HT-29 (cell line): ENCODE data around the gene COL4A6. TPM values are rescaled to one million over a fixed set of nuclear protein-coding genes. Genes with fewer than 3 reads are reported as not detected.

Source experiments
- DNase-seq: peaks from one replicate; pipeline ENCODE4 v3.0.0-alpha.2; 2015; ENCODE audit warnings: low spot score
- total RNA-seq: library from RNA; depleted of rRNA; stranded (reverse); fragments of >200 nt; shearing (Covaris generic); gene quantifications from 2 replicates; pipeline ENCODE4 v1.2.3, GENCODE V29; 2014

The COL4A6 gene
- total RNA-seq, 1 experiment from 2014 or later: not detected

DNA sequence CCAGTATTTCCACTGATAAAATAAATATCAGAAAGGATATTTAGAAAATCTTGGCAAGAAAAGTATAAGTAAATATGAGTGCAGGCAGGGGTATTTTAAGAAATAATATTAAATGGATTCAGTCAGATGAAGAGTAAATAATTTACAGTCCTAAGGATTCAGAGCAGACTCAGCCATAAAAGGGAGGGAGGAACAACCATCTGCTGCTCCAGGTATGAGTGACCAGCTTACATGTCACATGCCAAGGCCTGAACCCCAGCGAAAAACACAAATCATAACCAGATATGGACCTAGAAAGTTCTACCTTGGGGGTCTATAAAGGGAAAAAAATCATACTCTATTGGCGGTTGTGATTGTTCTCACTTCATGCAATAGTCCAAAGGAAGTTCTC, 166.8 kb downstream of the COL4A6 start:
- no peak for DNase-seq

DNA sequence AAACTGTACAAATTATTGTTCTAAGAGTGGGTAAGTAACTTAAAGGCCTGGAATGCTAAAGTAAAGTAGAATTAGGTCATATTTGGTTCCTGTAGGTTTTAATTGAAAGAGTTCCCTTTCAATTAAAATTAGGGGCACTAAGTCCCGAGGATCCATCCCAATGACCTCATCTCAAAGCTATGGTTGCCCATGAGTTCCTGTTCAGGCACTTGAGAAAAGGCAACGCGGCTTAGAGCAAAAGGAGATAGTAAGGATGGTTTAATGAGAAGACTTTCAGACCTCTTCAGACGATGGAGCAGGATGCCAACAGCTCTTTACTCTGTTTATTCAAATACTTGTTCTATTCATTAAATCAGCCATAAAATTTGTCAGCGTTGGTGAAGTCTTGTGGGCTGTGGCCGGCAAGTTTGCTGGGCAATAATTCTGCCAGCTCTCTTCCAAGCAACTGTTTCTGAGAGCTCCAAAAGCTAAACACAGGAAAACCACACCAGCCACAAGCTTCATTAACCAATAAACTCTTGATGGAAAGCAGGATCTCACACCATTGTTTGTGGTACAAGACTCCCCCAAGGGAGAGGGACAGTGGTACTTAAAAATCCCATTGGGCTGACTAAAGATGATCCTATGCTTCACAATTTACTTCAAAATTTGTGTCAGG, 167.4 kb downstream of the COL4A6 start:
- no peak for DNase-seq

DNA sequence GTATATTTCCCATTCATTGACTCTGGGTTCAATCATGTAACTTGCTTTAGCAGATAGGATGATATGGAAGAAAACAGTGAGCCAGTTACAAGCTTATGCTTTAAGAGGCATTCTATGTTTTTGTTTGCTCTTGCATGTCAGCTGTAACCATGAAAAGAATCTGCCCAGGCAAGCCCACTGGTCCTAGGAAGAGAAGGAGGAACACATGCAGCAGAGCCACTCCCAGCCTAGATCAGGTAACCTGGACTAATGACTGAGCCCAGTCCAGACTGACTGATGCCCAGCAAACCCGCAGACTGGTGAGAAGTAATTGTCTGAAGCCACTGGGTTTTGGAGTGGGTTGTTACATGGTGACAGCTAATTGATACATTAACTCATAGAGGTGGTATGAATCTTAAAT, 167.9 kb downstream of the COL4A6 start:
- no peak for DNase-seq

DNA sequence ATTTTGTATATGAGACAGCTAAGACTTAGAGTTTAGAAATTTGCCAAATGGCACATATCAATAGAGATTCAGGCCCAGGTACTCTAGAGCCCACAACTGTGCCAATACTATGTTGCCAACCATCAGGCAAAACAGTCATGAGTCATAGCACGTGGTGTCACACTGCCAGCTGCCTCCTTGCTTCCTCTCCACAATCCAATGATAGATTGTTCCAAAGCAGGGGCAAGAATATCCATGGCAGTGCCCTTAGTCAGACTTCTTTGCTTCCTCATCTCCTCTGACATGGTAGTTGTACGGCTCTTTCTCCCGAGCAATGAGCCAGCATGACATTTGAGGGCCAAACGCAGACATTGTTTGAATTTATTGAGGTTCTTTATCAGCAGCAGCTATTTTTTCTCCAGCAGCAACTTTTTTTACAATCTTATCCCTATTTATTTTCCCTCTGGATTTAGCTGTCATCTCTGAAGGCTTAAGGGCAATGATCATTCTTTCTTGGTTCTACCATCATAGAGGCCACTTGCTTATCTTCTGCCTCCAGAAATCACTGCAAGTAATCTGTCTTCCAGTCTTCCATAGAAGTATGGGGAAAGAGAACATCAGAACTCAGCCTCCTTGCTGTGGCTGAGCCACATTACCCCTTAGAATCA, 169.7 kb downstream of the COL4A6 start:
- DNase-seq: no peak

DNA sequence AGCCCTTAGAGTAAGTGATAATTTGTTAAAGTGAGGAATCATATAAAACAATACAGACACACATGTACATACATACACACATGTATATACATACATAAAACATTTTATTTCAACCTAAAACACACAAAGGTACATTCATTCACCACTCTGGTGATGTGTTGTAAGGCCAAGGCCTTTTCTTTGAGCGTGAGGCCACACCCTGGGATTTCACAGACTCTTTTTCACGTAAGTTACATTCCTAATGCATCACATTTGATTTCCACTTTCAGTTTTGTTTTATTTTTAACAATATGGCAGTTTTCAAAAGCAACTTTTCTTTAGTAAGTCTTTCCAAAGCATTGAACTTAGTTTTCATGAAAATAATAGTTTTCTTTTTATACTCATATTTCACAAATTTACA, 170.7 kb downstream of the COL4A6 start:
- no peak for DNase-seq

DNA sequence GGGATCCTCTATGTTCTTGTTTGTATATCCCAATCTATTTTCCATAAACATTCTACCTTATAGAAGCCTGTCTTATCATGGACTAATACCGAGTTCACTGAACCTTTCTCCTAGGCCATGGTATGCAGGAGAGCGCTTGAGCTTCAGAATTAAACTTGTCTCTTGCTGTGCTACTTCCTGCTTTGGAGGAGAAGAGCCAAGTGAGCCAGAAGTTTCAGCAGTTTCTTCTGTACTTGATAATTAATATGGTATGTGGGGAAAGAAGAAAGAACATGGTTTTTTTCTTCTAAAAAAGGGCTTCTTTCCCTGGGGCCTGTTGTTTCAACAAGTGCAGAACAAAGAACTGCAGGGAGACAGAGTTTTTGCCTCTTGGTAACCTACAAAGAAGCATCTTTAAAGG, 173.8 kb downstream of the COL4A6 start:
- DNase-seq: no peak

DNA sequence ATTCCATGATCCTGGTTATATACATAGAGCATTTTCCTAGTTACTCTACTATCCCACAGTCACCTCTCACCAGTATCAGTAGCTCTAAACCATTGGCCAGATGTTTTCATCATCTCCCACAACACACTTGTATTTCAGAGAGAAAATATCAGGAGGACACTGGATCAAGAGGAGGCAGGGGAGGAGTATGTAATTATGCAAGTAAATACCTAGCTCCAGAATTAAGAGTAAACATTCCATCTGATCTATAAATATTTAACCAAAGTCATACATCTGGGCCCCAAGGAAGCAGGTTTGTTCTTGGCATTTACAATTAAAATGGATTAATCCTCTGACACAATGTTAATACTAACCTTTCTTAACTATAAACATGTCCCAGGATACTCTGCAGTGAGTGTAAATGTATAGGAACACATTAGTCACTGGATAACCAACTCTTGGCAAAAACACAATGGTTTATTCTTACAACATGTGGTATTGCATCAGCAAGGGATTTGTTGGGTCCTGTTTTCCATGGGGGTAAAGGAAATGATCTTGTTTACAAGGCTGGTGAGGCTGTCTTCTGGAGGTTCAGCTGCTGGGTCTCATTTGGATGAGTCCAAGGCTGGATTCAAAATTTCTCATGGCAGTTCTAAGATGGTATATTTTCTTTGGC, 176.5 kb downstream of the COL4A6 start:
- no peak for DNase-seq

DNA sequence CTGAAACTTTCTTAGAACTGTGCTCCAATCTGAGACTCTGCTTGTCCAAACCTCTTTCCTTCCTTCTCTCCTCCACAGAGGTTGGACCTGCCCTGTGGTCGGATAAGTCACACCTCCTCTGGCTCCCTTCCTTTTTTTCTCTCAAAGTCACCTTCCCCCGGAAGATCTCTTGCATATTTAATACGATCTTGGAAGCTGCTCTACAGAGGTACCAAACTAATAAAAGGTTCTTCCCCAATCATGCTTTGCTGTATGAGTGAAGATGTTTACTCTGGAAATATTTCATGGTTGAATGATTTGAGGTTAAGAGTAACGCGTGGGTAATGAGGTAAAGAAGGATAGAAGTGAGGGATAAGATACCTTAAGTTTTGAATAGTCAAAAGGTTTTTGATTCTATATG, 180.7 kb downstream of the COL4A6 start:
- no peak for DNase-seq

DNA sequence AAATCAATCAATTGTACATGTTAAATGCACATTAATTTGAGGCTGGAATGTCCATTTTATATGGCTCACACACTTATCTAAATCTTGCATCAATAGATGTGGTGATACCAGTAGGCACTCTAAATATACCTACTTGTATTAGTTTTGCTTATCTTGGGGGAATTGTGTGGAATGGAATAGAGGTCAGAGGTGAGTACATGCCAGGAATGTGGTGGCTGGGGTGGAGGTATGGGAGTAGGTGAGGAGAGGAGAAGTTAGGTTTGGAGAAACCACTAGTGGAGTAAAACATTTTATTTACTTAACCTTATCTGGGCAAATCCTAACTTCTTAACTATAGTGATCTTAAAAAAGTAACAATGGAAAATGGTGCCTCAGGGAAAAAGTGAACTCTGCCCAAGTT, 183.6 kb downstream of the COL4A6 start:
- DNase-seq: no peak

DNA sequence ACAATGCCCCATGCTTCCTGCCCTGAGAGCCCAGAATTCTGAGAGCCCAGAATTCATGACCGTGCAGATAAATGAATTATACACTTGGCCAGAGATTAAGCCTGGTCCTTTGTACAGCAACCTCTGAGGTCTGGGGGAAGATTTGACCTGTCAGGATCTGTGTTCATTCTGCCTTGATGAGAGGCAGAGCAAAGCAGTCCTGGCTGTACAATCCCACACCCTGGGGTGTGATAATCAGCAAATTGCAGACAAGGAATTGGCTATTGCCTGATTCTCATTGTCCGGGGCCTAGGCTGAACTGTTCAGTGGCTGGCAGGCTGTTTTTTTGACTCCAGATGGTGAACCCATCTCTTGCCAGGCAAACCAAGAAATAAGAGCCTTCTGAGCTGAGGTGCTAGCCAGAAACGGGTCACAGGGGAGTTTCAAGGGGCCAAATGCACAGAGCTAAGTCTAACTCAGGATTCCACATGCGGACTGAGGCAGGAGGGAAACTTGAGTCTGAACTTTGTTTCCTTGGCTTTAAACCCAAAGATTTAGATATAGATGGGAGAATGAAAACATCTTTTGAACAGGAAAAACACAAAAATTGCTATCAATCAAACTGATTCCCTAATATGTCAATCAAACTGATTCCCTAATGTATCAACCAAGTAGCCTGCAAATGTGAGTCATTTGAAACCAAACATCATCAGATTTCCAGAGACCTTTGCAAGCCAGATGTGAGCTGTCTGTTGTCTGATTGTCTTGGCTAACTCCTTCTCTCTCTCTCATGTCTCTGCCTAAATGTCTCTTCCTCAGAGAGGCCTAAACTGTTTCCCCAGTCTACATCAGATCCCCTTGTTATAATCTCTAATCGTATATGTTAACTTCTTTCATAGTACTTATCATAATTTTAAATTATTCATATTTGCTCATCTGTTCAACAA, 187.3 kb downstream of the COL4A6 start:
- DNase-seq: no peak

DNA sequence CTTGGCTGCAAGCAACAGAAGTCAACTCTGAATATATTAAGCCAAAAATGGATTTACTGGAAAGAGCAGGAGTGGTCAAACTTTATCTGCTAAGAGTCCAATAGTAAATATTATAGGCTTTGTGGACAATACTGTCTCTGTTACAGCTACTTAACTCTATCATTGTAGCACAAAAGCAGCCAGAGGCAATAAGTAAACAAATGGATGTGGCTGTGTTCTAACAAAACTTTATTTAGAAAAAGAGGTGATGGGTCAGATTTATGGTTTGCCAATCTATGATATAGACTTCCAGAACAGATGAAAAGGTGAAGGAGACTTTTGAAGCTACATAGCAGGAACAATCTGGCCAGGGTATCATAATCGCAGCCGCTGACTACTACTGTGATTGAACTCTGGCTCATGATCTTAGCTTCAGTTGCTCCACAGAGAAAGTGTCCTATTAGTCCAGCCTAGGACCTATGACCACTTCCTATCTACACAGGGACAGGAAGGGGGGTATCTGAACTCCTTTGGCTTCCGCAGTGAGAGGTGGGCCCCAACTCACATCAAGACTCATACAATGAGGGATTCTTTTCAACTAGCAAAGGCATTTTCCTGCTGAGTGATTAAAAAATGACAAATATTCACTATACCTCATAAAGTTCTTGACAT, 191.8 kb downstream of the COL4A6 start:
- no peak for DNase-seq

DNA sequence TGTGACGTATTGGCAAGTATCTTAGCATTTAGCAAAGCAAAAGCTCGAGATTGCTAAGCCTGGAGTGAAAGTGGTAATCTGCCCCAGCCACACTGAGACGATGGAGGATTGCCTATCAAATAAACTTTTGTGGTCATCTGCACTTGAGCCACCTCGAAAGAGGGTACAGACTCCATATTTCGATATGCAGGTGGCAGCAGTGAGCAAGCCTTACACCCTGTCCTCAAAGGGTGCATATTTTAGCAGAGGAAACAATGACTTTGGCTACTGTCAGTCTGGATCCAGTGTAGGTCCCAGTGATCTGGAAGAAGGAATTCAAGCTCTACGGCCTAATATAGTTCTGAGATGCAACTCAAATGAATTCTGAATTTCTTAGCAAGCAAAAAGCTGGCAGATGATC, 192.8 kb downstream of the COL4A6 start:
- DNase-seq: peak; percentile 13

DNA sequence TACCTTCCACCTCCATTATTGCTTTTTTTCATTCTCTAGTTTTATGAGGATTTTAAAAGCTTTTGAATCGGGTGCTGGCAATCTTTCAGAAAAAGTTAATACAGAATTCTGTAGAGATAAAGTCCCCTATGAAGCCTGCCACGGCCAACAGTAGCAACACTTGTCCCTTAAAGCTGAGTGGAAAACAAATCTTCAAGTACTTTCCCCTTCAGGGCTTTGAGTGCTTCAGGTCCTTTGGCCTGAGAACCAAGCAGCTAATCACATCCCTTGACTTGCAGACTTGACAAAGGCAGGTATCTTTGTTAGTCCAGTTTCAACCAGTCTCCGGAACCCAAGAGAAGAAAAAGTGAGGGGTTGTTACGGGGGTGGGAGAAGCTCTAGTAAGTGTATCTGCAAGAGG, 202.2 kb downstream of the COL4A6 start:
- DNase-seq: no peak

DNA sequence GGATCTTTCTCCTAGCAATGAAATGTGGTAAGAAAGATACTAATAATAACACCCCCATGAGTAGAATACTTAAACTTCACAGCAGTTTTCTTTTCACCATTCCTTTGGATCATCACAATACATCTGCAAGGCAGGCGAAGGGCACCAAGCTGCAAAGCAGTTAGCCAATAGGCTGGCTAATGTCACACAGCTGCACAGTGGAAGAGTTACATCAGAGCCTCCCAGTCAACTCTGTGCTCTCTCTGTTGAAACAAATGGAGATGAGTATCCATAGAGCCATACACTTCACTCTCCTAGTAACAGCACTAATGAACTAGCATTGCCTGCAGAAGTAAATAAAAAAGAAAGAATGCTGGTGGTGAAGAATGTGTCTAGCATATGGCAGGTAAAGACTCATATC, 207.6 kb downstream of the COL4A6 start:
- no peak for DNase-seq

DNA sequence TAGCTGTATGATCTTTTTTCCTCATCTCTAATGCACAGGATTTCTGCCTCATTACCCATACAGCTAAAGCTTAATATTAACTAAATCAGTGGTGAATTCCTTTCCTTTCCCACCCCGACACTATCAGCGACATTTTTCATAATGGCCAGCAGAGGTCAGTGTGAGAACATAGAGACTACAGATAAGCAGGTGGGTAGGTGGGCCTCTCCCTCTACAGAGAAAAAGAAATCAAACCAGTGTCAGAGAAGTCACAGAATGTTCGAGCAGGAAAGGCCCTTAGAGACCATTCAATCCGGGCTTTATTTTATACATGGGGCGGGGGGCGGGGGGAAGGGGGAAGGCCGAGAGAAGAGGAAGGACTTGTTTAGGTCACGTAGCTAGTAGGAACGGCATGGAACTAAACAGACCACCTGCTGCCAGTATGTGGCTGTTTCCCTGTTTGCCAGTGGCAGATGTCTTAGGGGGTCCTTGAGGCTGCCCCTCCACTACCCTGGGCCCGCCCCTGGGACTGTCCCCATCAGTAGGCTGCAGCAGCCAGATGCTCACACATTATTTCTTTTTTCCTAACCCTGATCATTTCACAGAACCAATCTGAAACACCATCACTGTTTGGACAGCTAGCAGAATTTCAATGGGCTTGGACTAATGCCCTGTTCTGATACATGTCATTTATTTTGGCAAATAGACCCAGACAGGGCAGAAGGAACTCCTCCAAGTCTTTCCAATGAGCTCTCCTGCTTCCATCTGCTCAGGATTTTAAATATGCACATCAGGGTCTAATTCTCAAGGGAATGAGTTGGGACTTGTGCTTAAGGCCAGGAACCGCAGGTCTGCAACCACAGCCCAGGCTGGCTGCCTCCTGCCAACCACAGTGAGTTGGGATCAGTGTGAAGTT, 213.2 kb downstream of the COL4A6 start:
- DNase-seq: peak; percentile 62

DNA sequence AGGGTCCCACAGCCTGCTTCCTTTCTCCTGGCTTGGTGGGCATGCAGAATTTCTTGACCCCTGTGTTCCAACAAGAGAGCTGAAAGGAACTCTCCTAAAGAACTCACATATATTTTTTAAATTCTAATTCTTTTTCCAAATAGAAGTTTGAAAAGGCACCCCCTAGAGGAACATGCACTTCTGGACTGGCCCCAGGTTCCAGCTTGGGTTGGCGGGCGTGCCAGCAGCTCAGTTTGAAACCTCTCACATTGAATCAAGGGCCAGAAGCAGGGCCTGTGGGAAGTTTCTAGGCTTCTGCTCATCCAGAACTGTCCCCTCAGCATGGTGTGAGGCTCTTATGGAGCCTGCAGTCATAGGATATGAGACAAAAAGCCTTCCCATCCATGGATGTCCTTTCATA, 214.0 kb downstream of the COL4A6 start:
- DNase-seq: no peak

DNA sequence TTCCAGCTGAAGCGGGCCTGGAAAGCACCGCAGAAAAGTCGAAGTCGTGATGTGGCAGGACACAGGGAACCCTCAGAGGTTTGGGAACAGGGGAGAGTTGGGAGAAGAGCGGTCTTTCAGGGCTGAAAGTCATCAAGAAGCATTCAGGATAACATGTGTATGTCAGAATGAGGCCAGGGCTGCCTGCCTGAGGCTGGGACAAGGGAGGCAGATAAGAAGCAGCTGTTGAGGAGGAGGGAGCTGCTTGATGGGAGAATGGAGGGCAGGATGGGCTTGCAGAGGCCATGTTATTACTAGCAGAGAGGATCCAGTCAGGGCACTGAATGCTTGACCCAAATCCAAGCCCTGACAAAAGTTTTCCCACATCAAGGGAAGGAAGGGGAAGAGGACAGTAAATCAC, 214.6 kb downstream of the COL4A6 start:
- DNase-seq: no peak

DNA sequence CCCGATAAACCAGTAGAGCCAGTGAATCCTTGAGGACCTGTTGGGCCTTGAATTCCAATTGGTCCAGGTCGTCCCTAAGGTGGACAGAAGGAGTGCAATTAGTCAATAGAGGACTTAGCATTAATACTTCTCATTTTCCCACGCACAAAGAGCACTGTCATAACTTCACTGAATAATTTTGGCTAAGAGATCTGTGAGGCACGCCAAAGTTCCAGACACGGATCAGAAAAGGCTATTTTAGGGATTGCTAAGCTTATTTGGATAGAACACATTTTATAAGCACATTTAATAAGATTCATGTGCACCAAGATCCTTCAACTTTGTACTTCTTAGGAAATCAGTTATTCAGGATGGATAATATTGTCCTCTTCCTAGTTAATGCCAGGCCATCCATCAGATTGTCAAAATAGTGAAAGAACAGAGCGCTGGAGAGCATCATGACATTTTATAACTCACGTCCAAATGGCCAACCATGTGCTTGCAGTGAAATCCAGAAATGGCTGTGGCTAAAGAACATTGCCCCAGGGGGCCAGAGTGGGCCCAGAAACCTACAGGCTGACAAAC, 216.8 kb downstream of the COL4A6 start:
- DNase-seq: no peak

DNA sequence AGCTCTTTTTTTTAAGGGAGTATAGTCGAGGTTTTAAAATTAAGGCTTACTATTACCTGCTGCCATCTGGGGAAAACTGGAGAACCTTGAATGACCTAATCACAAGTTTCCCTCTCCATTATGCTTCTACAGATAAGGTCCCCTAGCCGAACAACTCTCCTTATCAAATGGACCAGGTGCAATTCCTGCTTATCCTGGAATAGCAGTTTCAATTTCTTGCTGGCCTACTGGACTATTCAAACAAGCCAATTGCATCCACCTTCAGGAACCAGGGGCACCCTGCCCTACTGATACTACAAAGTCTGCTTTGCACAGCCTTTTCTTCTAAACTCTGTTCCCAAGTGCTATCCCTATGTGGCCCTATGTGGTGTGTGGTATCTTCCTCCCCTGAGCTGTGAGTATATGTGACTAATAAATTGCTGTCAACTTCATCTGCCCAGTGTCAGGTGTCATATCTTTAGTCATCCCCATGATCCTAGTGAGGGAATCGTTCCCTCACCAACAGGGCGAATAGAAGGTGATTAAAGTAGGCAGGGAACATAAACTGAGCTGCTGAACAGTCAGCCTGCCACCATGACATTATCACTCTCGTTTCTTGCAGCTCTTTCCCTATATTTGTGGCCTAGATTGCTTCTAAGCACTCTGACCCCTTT, 218.1 kb downstream of the COL4A6 start:
- no peak for DNase-seq

DNA sequence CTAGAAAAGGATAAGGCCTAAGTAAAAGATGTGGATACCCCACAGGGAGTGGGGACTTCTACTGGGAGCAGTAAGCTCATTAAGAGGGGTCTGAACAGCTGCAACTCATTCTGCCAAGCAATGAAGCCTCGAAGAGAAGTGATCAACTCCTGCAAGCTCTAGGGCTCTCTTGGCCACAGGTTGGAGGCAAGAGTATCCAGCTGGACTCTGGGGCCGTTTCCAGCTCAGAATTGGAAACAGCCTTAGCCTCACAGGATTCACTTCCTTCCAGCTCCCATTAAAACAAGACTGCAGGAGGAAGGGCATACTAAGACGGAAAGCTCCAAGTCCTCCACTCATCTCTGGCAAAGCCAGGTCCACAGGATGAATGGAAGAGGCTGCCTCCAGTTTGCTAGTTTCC, 220.3 kb downstream of the COL4A6 start:
- no peak for DNase-seq
